ENCODE results near the gene MYO15A. TPM values are rescaled to one million over a fixed set of nuclear protein-coding genes. Genes with fewer than 3 reads are reported as not detected.

Gene MYO15A
- total RNA-seq, 4 donors from 2014 or later = 1.1 to 4.2 (median 1.2) TPM

DNA sequence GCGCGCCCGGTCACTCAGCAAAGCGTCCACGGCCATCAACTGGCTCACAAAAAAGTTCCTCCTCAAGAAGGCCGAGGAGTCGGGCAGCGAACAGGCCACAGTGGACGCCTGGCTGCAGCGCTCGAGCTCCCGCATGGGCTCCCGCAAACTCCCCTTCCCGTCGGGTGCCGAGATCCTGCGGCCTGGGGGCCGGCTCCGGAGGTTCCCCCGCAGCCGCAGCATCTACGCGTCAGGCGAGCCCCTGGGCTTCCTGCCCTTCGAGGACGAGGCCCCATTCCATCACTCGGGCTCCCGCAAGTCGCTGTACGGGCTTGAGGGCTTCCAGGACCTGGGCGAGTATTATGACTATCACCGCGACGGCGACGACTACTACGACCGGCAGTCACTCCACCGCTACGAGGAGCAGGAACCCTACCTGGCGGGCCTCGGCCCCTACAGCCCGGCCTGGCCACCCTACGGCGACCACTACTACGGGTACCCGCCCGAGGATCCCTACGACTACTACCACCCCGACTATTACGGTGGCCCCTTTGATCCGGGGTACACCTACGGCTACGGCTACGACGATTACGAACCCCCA, 10.7 kb downstream of the MYO15A start:
- Histone ChIP-seq H3K4me1 (no peaks in the 10 kb centered on the region), H3K36me3 (no peaks in the 10 kb centered on the region), H3K27ac (no peak overlapping the region), H3K4me3 (no peak overlapping the region), H3K9me3 (no peaks in the 10 kb centered on the region), H3K27me3 (no peaks in the 10 kb centered on the region)
- TF ChIP-seq, protein P1, sequence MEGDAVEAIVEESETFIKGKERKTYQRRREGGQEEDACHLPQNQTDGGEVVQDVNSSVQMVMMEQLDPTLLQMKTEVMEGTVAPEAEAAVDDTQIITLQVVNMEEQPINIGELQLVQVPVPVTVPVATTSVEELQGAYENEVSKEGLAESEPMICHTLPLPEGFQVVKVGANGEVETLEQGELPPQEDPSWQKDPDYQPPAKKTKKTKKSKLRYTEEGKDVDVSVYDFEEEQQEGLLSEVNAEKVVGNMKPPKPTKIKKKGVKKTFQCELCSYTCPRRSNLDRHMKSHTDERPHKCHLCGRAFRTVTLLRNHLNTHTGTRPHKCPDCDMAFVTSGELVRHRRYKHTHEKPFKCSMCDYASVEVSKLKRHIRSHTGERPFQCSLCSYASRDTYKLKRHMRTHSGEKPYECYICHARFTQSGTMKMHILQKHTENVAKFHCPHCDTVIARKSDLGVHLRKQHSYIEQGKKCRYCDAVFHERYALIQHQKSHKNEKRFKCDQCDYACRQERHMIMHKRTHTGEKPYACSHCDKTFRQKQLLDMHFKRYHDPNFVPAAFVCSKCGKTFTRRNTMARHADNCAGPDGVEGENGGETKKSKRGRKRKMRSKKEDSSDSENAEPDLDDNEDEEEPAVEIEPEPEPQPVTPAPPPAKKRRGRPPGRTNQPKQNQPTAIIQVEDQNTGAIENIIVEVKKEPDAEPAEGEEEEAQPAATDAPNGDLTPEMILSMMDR (IDR thresholded peaks at IDR 0.05) = no peak
- TF ChIP-seq POLR2A (IDR thresholded peaks at IDR 0.05) = no peak
- no peak for TF ChIP-seq POLR2AphosphoS5 (IDR thresholded peaks at IDR 0.05)
- TF ChIP-seq EP300 (IDR thresholded peaks at IDR 0.05; ENCODE audit: low read depth) = no peak
- 98% methylated on average over 56 of the region's 57 CpGs; no CpG with 5 or more reads in 1 of the 2 donors for WGBS, 2 donors (ENCODE audit: low coverage in 1 of 2)
- intact Hi-C loops (cut with DNase I; ENCODE audit: low total_unique reads) (no loop called here), in situ Hi-C loops (cut with MboI; ENCODE audit: low pct_ligation_motif_present in 1 of 4, low pct_unique_long_range_greater_than_20kb in 1 of 4, low sequenced_read_pairs in 3 of 4) (no loop called here)
- DNase-seq = no peak

DNA sequence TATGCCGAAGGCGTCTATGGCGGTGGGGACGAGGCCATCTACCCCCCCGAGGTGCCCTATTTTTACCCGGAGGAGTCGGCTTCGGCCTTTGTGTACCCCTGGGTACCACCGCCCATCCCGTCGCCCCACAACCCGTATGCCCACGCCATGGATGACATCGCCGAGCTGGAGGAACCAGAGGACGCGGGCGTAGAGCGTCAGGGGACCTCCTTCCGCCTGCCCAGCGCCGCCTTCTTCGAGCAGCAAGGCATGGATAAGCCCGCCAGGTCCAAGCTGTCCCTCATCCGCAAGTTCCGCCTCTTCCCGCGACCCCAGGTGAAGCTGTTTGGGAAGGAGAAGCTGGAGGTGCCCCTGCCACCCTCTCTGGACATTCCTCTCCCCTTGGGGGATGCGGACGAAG, 11.4 kb downstream of the MYO15A start:
- DNase-seq = no peak
- WGBS, 2 donors (ENCODE audit: low coverage in 1 of 2) = 98% methylated on average over 30 of the region's 30 CpGs; no CpG with 5 or more reads in 1 of the 2 donors
- Histone ChIP-seq H3K27me3 (no peaks in the 10 kb centered on the region), H3K9me3 (no peaks in the 10 kb centered on the region), H3K27ac (no peak overlapping the region), H3K4me3 (no peak overlapping the region), H3K36me3 (no peaks in the 10 kb centered on the region), H3K4me1 (no peaks in the 10 kb centered on the region)
- intact Hi-C loops (cut with DNase I; ENCODE audit: low total_unique reads) (no loop called here), in situ Hi-C loops (cut with MboI; ENCODE audit: low pct_ligation_motif_present in 1 of 4, low pct_unique_long_range_greater_than_20kb in 1 of 4, low sequenced_read_pairs in 3 of 4) (no loop called here)
- TF ChIP-seq POLR2AphosphoS5 (IDR thresholded peaks at IDR 0.05) (no peak), POLR2A (IDR thresholded peaks at IDR 0.05) (no peak), EP300 (IDR thresholded peaks at IDR 0.05; ENCODE audit: low read depth) (no peak)
- TF ChIP-seq, protein P1 (IDR thresholded peaks at IDR 0.05) = no peak

DNA sequence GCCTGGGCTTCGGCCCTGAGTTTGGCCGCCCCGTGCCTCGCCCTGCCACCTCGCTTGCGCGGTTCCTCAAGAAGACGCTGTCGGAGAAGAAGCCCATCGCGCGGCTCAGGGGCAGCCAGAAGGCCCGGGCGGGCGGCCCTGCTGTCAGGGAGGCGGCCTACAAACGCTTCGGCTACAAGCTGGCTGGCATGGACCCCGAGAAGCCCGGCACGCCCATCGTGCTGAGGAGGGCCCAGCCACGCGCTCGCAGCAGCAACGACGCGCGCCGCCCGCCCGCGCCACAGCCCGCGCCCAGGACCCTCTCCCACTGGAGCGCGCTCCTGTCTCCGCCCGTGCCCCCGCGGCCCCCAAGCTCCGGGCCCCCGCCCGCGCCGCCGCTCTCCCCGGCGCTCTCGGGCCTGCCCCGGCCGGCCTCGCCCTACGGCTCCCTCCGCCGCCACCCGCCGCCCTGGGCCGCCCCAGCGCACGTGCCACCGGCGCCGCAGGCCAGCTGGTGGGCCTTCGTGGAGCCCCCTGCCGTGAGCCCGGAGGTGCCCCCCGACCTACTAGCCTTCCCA, 12.0 kb downstream of the MYO15A start:
- Histone ChIP-seq H3K27ac (no peak overlapping the region), H3K9me3 (no peaks in the 10 kb centered on the region), H3K27me3 (no peaks in the 10 kb centered on the region), H3K36me3 (no peaks in the 10 kb centered on the region), H3K4me3 (no peak overlapping the region), H3K4me1 (no peaks in the 10 kb centered on the region)
- TF ChIP-seq POLR2AphosphoS5 (IDR thresholded peaks at IDR 0.05) (no peak), POLR2A (IDR thresholded peaks at IDR 0.05) (no peak), EP300 (IDR thresholded peaks at IDR 0.05; ENCODE audit: low read depth) (no peak)
- TF ChIP-seq, protein P1 (IDR thresholded peaks at IDR 0.05) = no peak
- in situ Hi-C loops (cut with MboI; ENCODE audit: low pct_ligation_motif_present in 1 of 4, low pct_unique_long_range_greater_than_20kb in 1 of 4, low sequenced_read_pairs in 3 of 4) = no loop called here
- intact Hi-C loops (cut with DNase I; ENCODE audit: low total_unique reads) = no loop called here
- WGBS, 2 donors (ENCODE audit: low coverage in 1 of 2) = 94% methylated on average over 53 of the region's 68 CpGs; no CpG with 5 or more reads in 1 of the 2 donors
- DNase-seq = no peak

DNA sequence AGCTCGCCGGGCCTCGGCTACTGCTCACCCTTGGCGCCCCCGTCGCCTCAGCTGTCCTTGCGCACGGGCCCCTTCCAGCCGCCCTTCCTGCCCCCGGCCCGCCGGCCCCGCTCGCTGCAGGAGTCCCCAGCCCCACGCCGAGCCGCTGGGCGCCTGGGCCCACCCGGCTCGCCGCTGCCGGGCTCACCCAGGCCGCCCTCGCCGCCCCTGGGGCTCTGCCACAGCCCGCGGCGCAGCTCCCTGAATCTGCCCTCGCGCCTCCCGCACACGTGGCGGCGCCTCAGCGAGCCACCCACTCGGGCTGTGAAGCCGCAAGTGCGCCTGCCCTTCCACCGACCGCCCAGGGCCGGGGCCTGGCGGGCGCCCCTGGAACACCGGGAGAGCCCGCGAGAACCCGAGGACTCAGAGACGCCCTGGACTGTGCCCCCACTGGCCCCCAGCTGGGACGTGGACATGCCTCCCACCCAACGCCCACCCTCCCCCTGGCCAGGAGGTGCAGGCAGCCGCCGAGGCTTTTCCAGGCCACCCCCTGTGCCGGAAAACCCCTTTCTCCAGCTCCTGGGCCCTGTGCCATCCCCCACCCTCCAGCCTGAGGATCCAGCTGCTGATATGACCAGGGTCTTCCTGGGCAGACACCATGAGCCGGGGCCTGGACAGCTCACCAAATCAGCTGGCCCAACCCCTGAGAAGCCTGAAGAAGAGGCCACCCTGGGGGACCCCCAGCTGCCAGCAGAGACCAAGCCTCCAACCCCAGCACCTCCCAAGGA, 12.8 kb downstream of the MYO15A start:
- no peak for DNase-seq
- no peaks in the 10 kb centered on the region for H3K4me1 ChIP-seq
- intact Hi-C loops (cut with DNase I; ENCODE audit: low total_unique reads) = no loop called here
- in situ Hi-C loops (cut with MboI; ENCODE audit: low pct_ligation_motif_present in 1 of 4, low pct_unique_long_range_greater_than_20kb in 1 of 4, low sequenced_read_pairs in 3 of 4) = no loop called here
- no peak overlapping the region for H3K4me3 ChIP-seq
- H3K9me3 ChIP-seq = no peaks in the 10 kb centered on the region
- WGBS, 2 donors (ENCODE audit: low coverage in 1 of 2) = 95% methylated on average over 38 of the region's 54 CpGs; no CpG with 5 or more reads in 1 of the 2 donors
- no peak overlapping the region for H3K27ac ChIP-seq
- no peaks in the 10 kb centered on the region for H3K36me3 ChIP-seq
- H3K27me3 ChIP-seq = no peaks in the 10 kb centered on the region
- TF ChIP-seq, protein P1 (IDR thresholded peaks at IDR 0.05) = no peak
- no peak for TF ChIP-seq POLR2AphosphoS5 (IDR thresholded peaks at IDR 0.05)
- TF ChIP-seq POLR2A (IDR thresholded peaks at IDR 0.05) = no peak
- no peak for TF ChIP-seq EP300 (IDR thresholded peaks at IDR 0.05; ENCODE audit: low read depth)
